ENCODE data around the gene OR51B4. TPM values are rescaled to one million over a fixed set of nuclear protein-coding genes. Genes with fewer than 3 reads are reported as not detected.
"Not testable (repeated sequence)": the region's sequence is repeated elsewhere in the genome, so short reads cannot be mapped to it uniquely, and the experiment has no call there.

OR51B4 gene
- total RNA-seq, 1 donor from 2014 or later = 0.42 TPM

- no peak for DNase-seq (ENCODE audit: low spot score)
Measured at GRCh38 chr11:5274395-5274794, 27.4 kb downstream of the OR51B4 start.

- no peak for DNase-seq (ENCODE audit: low spot score)
Measured at GRCh38 chr11:5272395-5273017, 29.2 kb downstream of the OR51B4 start.

DNA sequence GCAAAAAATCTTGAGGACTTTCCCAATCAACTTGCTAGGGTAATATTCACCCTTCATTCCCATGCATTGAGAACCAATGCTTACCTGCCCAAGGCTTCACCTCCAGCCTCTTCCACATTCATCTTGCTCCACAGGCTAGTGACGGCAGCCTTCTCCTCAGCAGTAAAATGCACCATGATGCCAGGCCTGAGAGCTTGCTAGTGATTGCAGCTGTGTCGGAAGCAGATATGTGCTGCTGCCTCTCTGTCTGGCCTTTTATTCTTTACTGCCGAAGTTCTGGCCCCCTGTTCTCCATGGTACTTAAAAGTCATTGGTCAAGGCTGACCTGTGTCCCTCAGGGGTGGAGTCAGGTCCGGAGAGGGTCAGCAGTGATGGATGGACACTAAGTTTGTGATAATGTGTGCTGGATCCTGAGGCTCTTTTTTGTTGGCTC is 32.0 kb downstream of the OR51B4 start, which contains the start of gene HBE1:
HBE1 (minus strand) TSS at position 231 of the 433 bp plus-strand sequence; CDS start at position 176, 55 bp downstream.
- no peak for DNase-seq (ENCODE audit: low spot score)

DNA sequence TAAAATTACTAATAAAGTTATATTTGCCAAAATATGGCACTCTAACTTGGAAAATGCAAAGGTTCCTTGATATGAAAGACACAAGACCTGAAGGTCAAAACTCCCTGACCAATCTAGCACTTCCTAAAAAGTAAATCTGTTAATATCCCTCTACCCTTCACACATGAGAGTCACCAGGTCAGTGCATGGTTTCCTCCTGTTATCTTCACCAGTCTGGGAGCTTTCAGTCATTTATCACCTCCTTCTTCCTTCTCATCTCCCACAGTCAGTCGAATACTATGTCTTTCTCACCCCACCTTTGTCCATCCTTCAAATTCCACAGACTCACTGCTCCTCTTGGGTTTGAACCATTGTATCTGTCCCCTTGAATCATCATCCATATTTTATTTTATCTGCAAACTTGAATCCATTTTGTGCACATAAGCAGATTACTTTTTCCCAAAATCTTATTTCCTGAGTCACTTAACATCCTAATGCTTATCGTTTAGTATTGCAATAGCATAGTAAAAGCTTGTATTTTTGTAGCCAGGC is 34.6 kb downstream of the OR51B4 start:
- no peak for DNase-seq (ENCODE audit: low spot score)

GRCh38 chr11:5266609-5267008 is 35.1 kb downstream of the OR51B4 start:
- DNase-seq (ENCODE audit: low spot score) = no peak

DNA sequence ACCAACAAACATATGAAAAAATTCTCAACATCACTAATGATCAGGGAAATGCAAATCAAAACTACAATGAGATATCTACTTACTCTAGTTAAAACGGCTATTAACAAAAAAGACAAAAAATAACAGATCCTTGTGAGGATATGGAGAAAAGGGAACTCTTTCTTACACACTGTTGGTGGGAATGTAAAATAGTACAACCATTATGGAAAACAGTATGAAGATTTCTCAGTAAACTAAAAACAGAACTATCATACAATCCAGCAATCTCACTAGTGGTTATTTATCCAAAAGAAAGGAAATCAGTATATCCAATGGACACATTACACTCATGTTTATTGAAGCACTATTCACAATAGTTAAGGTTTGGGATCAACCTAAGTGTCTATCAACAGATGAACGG is 35.9 kb downstream of the OR51B4 start:
- no peak for DNase-seq (ENCODE audit: low spot score)

DNA sequence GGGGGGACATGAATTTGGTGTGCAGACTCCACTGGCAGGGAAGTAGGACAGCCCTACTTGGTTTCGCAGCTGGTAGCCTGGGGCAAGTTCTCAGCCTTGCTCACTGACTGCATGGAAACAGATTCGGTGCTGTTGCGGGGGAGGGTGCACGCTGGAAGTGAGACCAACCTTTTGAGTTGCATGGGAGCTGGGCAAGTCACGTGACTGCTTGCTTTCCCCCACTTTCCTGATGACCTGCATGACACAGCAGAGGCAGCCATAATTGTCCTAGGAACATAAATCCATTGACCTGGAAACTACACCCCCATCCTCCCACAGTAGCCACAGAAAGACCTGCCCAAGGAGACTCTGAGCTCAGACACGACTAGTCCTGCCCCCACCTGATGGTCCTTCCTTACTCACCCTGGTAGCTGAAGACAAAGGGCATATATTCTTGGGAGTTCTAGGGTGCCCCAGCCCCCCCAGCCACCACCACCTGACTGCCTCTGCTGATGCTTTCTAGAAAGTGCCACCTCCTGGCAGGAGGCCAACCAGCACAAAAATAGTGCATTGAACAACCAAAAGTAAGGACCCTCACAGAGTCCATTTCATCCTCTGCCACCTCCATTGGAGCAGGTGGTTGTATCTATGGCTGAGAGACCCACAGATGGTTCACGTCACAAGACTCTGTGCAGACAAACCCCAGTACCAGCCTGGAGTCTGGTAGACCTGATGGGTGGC is 43.0 kb downstream of the OR51B4 start:
- DNase-seq (ENCODE audit: low spot score) = no peak

- no peak for DNase-seq (ENCODE audit: low spot score)
Measured at GRCh38 chr11:5257296-5257695, 44.5 kb downstream of the OR51B4 start.

- not testable (repeated sequence) for DNase-seq (ENCODE audit: low spot score)
Measured at GRCh38 chr11:5254646-5255413, 46.9 kb downstream of the OR51B4 start, which contains the start of gene HBG2. HBG2 (minus strand) TSS chr11:5254781; CDS start chr11:5254728, 53 bp downstream.

DNA sequence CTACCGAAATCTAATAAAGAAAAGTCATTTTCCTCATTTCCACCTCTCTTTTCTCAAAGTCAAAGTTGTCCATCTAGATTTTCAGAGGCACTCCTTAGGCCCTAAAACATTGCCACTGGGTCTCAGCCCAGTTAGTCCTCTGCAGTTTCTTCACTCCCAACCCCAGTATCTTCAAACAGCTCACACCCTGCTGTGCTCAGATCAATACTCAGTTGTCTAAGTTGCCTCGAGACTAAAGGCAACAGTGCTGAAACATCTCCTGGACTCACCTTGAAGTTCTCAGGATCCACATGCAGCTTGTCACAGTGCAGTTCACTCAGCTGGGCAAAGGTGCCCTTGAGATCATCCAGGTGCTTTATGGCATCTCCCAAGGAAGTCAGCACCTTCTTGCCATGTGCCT is 47.7 kb downstream of the OR51B4 start:
- DNase-seq (ENCODE audit: low spot score) = not testable (repeated sequence)

- DNase-seq (ENCODE audit: low spot score) = not testable (repeated sequence)
Measured at GRCh38 chr11:5253440-5253839, 48.3 kb downstream of the OR51B4 start.

GRCh38 chr11:5252919-5253265 is 48.9 kb downstream of the OR51B4 start:
- no peak for DNase-seq (ENCODE audit: low spot score)

DNA sequence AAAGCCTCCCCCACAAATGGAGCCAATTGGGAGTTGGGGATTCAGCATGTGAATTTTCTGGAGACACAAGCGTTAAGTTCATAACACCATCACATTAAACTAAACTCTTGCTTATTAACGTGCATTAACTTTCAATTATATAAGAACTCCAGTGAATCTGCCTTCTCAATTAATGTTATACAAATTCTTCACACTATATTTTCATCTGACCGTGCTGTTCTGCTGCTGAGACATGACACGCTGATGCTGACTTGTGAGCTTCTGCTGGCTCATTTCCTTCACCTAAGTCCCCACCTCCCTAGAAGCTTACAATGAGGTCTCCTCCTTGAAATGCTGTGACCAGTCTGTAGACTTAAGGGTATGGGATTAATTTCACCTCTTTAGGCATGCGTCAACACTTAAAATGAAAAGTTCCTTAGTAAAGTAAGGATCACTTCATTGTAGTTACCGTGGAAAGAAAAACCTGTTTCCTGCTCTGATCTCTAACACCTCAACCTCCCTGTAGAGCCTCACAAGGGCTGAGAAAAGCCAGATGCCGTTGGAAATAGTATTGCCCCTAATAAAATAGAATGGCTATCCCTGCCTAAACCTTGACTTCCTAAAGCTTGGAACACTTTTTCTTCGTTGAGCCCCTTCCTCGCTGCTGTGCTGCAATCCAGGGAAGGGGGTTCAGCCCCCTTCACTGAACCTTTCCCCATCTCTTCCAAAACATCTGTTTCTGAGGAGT is 49.4 kb downstream of the OR51B4 start:
- DNase-seq (ENCODE audit: low spot score) = no peak

GRCh38 chr11:5251746-5252145 is 50.0 kb downstream of the OR51B4 start:
- no peak for DNase-seq (ENCODE audit: low spot score)

Other genes starting within 250 kb of the OR51B4 start
- gene OR52E2, start 242.3 kb downstream of the OR51B4 start, total RNA-seq = not detected
- not detected for gene OR52E1, start 232.4 kb downstream of the OR51B4 start, total RNA-seq
- gene OR52A5, start 163.6 kb downstream of the OR51B4 start, total RNA-seq = not detected
- gene OR52A1, start 147.2 kb downstream of the OR51B4 start, total RNA-seq = not detected
- gene OR51V1, start 101.3 kb downstream of the OR51B4 start, total RNA-seq = not detected
- gene HBB, start 74.9 kb downstream of the OR51B4 start, total RNA-seq = 144 TPM
- gene HBD, start 67.5 kb downstream of the OR51B4 start, total RNA-seq = 0.75 TPM
- not detected for gene HBG1, start 52.1 kb downstream of the OR51B4 start, total RNA-seq
- not detected for gene HBG2, start 47.2 kb downstream of the OR51B4 start, total RNA-seq
- gene HBE1, start 32.0 kb downstream of the OR51B4 start, total RNA-seq = not detected
- gene OR51B2, start 22.4 kb upstream of the OR51B4 start, total RNA-seq = not detected
- 0.99 TPM for gene OR51B5, start 41.6 kb upstream of the OR51B4 start, total RNA-seq
- gene OR51B6, start 49.6 kb upstream of the OR51B4 start, total RNA-seq = not detected
- gene OR51M1, start 81.9 kb upstream of the OR51B4 start, total RNA-seq = not detected
- gene OR51Q1, start 120.2 kb upstream of the OR51B4 start, total RNA-seq = not detected
- 0.70 TPM for gene OR51I1, start 139.6 kb upstream of the OR51B4 start, total RNA-seq
- not detected for gene OR51I2, start 147.4 kb upstream of the OR51B4 start, total RNA-seq
- not detected for gene OR52D1, start 186.7 kb upstream of the OR51B4 start, total RNA-seq
- gene UBQLN3, start 208.0 kb upstream of the OR51B4 start, total RNA-seq = 0.70 TPM
- gene UBQLNL, start 214.8 kb upstream of the OR51B4 start, total RNA-seq = 1.4 TPM
- 0.73 TPM for gene OR52H1, start 246.6 kb upstream of the OR51B4 start, total RNA-seq